Activated naive CD8-positive, alpha-beta T cell treated with anti-CD3 and anti-CD28 coated beads, Interleukin-2, amount 10 ng/mL, durations not matched to agents 7 days and 5 days (primary cell): ENCODE data around the gene LTB4R. TPM values are rescaled to one million over a fixed set of nuclear protein-coding genes. Genes with fewer than 3 reads are reported as not detected.

Experiments
- ATAC-seq: fragments of 150-1000 bp; cut with Tn5 transposase; one replicate; pipeline ENCODE4 v1.10.0; 2021; ENCODE audit warnings: low read depth, moderate library complexity
- POLR2A ChIA-PET: fragments of 350-600 bp; sonication (Branson Sonifier 250); formaldehyde crosslinking; loops from one replicate; lab custom pipeline; 2021; ENCODE audit warnings: antibody characterized with exemption; lab: Charles Lee
- DNase-seq: peaks from one replicate; pipeline ENCODE4 v3.0.0; 2021
- H3K27ac Mint-ChIP-seq: one replicate; pipeline ENCODE4 v1.8.0; 2022; ENCODE audit warnings: mild to moderate bottlenecking, mixed read lengths
- H3K27me3 Mint-ChIP-seq: one replicate; pipeline ENCODE4 v1.8.0; 2022; ENCODE audit warnings: mild to moderate bottlenecking, moderate library complexity, mixed read lengths
- H3K36me3 Mint-ChIP-seq: one replicate; pipeline ENCODE4 v1.8.0; 2021; ENCODE audit warnings: mild to moderate bottlenecking, mixed read lengths
- H3K4me1 Mint-ChIP-seq: one replicate; pipeline ENCODE4 v1.8.0; 2021; ENCODE audit warnings: mixed read lengths
- H3K4me3 Mint-ChIP-seq: one replicate; pipeline ENCODE4 v1.8.0; 2022; ENCODE audit warnings: mild to moderate bottlenecking, moderate library complexity, mixed read lengths
- H3K9me3 Mint-ChIP-seq: one replicate; pipeline ENCODE4 v1.8.0; 2021; ENCODE audit warnings: mixed read lengths
- total RNA-seq, 2 experiments: library from RNA; stranded (reverse); gene quantifications; one replicate each; pipeline ENCODE4 v1.2.3, GENCODE V29; 2021

The LTB4R gene
- total RNA-seq, 2 experiments from 2014 or later: 27.0 to 27.8 TPM

DNA sequence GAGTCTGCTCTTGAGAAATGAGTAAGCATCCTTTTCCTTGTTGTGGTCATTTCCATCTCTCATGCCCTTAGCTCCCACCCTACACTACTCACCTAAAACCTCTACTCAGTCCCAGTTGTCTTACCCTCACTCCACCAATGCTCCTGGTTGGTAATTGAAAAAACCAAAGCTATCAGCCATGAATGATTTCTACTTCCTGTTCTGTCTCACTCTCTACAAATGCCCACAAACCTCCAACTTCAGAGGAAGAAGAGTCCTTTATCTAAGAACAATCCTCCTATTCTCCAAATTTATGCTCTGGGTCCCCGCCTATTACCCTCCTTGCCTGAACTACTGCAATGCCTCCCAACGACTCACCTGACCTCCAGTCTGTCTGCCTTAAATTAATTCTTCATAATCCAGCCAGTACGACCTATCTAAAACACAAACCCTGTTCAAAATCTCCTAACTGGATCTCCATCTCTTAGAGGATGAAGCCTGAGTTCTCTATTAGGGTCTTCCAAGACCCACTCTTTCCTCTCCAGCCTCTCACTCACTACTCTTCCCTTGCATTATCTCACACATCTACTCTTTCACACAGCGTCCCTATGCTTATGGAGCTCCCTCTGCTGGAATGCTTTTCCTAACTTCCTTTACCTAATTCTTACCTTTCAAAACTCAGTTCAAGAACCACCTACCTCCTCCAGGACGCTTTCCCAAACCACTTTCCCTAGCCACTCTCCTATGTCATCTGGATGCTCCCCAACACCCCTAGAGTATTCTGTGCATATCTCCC, 13.9 kb upstream of the LTB4R start:
- peaks cover 24% of the 10 kb centered on the region for H3K36me3 Mint-ChIP-seq
- POLR2A ChIA-PET: interaction anchor here (1.0 to 6.6 kb wide), 11 partner anchors 11 to 161 kb away, joined by 3 to 76 read pairs (median 7); partner anchors contain the start of genes CHMP4A, CIDEB, LTB4R and LTB4R2
- H3K4me3 Mint-ChIP-seq: peak overlapping the region; percentile 65
- peak; percentile 12 for ATAC-seq
- no peaks in the 10 kb centered on the region for H3K27me3 Mint-ChIP-seq
- H3K4me1 Mint-ChIP-seq: peaks cover 41% of the 10 kb centered on the region
- peak overlapping the region; percentile 94 for H3K27ac Mint-ChIP-seq
- H3K9me3 Mint-ChIP-seq: no peaks in the 10 kb centered on the region
- DNase-seq: no peak

GRCh38 chr14:24298892-24299254, 12.4 kb upstream of the LTB4R start:
- Mint-ChIP-seq H3K4me3 (peak overlapping the region; percentile 94), H3K4me1 (peaks cover 41% of the 10 kb centered on the region), H3K27me3 (no peaks in the 10 kb centered on the region), H3K27ac (peak overlapping the region; percentile 95), H3K36me3 (peaks cover 21% of the 10 kb centered on the region), H3K9me3 (no peaks in the 10 kb centered on the region)
- DNase-seq (no peak), ATAC-seq (peak; percentile 6)
- POLR2A ChIA-PET: interaction anchor here (0.6 to 6.6 kb wide), 15 partner anchors 9 to 185 kb away, joined by 3 to 76 read pairs (median 8); partner anchors contain the start of genes CBLN3, DCAF11, IRF9 and KHNYN

- POLR2A ChIA-PET: interaction anchor here (0.7 to 6.6 kb wide), 18 partner anchors 9 to 185 kb away, joined by 3 to 76 read pairs (median 8); partner anchors contain the start of genes CBLN3, CHMP4A, DCAF11 and IRF9
- no peaks in the 10 kb centered on the region for H3K27me3 Mint-ChIP-seq
- ATAC-seq (peak; percentile 82), DNase-seq (peak; percentile 97)
- H3K27ac Mint-ChIP-seq: peak within 1 kb of the TSS; percentile 95
- peaks cover 41% of the 10 kb centered on the region for H3K4me1 Mint-ChIP-seq
- H3K9me3 Mint-ChIP-seq: no peaks in the 10 kb centered on the region
- peak within 1 kb of the TSS; percentile 94 for H3K4me3 Mint-ChIP-seq
- H3K36me3 Mint-ChIP-seq: peaks cover 25% of the 10 kb centered on the region
These were observed 11.8 kb upstream of the LTB4R start, which contains the start of the genes DHRS1 and NOP9 for GRCh38 chr14:24299255-24300191. TSS of gene DHRS1 (minus strand) at chr14:24299780. CDS start at chr14:24299106, 674 bp downstream. TSS of gene NOP9 (plus strand) at chr14:24299850. CDS start at chr14:24299955, 105 bp downstream.

DNA sequence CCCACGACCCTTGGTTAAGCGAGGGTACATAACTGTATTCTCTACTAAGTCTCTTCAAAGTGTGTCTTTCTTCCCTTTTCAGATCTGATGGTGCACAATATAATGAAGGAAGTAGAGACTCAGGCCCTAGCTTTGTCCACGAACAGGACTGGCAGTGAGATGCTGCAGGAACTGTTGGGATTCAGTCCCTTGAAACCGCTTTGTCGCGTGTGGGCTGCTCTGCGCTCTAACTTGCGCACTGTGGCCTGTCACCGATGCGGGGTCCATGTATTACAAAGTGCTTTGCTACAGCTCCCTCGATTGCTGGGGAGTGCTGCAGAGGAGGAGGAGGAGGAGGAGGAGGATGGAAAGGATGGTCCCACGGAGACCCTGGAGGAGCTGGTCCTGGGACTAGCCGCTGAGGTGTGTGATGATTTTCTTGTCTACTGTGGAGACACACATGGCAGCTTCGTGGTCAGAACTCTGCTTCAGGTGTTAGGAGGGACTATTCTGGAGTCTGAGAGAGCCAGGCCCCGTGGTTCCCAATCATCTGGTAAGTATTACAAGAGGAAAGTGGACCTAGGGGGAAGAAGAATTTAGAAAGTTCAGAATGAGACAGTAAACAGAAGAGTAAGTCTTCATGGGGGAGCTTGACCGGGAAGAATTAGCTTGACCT, 10.8 kb upstream of the LTB4R start:
- POLR2A ChIA-PET: interaction anchor here (0.7 to 6.6 kb wide), 15 partner anchors 10 to 186 kb away, joined by 3 to 76 read pairs (median 10); partner anchors contain the start of genes CBLN3, CHMP4A, DCAF11 and IRF9
- DNase-seq (no peak), ATAC-seq (no peak)
- Mint-ChIP-seq H3K27ac (peak overlapping the region; percentile 95), H3K27me3 (no peaks in the 10 kb centered on the region), H3K4me1 (peaks cover 41% of the 10 kb centered on the region), H3K36me3 (peaks cover 25% of the 10 kb centered on the region), H3K9me3 (no peaks in the 10 kb centered on the region), H3K4me3 (peak overlapping the region; percentile 94)

GRCh38 chr14:24304019-24304387, 7.3 kb upstream of the LTB4R start:
- Mint-ChIP-seq H3K27ac (no peak overlapping the region), H3K27me3 (no peaks in the 10 kb centered on the region), H3K9me3 (no peaks in the 10 kb centered on the region), H3K36me3 (peaks cover 25% of the 10 kb centered on the region), H3K4me1 (peaks cover 29% of the 10 kb centered on the region), H3K4me3 (no peak overlapping the region)
- POLR2A ChIA-PET: interaction anchor here (1.6 kb wide), 1 partner anchor 61 kb away, joined by 5 read pairs; the partner anchor contains the start of gene TINF2
- DNase-seq (no peak), ATAC-seq (no peak)

DNA sequence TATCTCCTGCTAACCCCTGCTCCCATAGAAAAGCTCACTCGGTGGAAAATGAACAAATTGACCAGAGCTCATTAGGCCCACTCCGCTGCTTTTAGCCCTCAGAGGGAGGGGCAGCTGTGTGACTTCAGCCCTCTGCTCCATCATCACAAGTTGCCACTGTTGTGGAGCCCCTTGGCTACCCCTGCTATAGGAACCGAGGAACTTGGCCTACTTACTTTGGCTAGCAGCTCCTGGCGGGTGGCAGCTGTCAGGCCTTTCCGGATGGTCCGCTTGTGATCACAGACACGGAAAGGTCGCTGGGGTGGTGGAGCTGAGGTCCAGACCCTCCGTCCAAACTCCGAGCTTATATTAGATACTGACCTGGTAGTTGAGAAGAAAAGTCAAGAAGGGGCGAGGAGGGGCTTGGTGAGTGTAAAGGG, 4.1 kb upstream of the LTB4R start:
- Mint-ChIP-seq H3K27ac (peak overlapping the region; percentile 65), H3K4me1 (peaks cover 33% of the 10 kb centered on the region)
- POLR2A ChIA-PET: interaction anchor here (3.0 to 5.7 kb wide), 2 partner anchors 36 to 65 kb away, joined by 13 to 32 read pairs; partner anchors contain the start of genes RABGGTA and TINF2

DNA sequence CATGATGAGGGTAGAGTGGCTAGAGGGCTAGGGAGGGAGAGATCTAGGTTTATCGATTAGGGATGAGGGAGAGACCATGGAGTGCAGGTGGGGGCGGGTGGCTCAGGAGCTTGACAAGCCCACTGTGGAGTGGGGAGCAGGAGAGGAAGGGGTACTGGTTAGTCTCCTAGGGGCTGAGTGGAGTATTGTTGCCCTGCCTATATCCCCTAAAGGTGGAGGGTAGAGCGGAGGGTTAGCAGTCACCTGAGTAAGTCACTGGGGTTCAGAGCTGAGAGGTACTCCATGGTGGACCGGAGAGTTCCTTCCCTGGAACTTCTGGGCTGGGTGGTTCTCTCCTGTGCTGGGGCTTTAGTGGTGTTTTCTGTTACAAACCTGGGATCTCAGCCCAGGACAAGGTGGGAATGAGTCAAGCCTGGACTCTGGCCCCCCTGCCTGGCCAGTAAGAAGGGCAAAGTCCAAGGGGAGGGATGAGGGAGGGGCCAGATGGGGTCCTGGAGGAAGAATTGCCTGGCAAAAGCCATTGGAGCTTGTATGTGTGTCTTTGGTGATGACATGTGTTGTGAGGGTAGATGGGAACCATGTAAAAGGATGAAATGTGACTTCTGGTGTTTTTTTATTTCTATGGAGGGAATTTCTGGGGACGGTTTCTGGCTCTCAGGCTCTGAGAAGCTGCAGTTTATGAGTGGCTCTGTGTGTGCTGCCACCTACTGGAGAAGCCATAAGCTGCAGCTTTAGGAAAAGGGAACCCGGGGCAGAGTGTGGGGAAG, 3.5 kb upstream of the LTB4R start, which contains the start of gene CIDEB:
TSS of gene CIDEB (minus strand) at position 403 of the 767 bp plus-strand sequence. CDS start at position 284, 119 bp downstream.
- DNase-seq: peak; percentile 53
- no peak for ATAC-seq
- POLR2A ChIA-PET: interaction anchor here (0.9 to 5.7 kb wide), 9 partner anchors 10 to 146 kb away, joined by 3 to 32 read pairs (median 5); partner anchors contain the start of genes CBLN3, IRF9, KHNYN and MDP1
- H3K4me1 Mint-ChIP-seq: peaks cover 39% of the 10 kb centered on the region
- H3K27ac Mint-ChIP-seq: peak within 1 kb of the TSS; percentile 65
- H3K27me3 Mint-ChIP-seq: no peaks in the 10 kb centered on the region
- peaks cover 30% of the 10 kb centered on the region for H3K36me3 Mint-ChIP-seq
- no peak within 1 kb of the TSS for H3K4me3 Mint-ChIP-seq
- H3K9me3 Mint-ChIP-seq: no peaks in the 10 kb centered on the region

More for the DNA sequence above, 4.1 kb upstream of the LTB4R start:
- Mint-ChIP-seq H3K36me3 (peaks cover 29% of the 10 kb centered on the region), H3K9me3 (no peaks in the 10 kb centered on the region), H3K4me3 (no peak overlapping the region), H3K27me3 (no peaks in the 10 kb centered on the region)
- ATAC-seq (no peak), DNase-seq (no peak)

GRCh38 chr14:24308342-24309124, 2.8 kb upstream of the LTB4R start:
- Mint-ChIP-seq H3K4me1 (peaks cover 47% of the 10 kb centered on the region), H3K27ac (no peak overlapping the region), H3K9me3 (no peaks in the 10 kb centered on the region), H3K36me3 (peaks cover 29% of the 10 kb centered on the region), H3K4me3 (no peak overlapping the region), H3K27me3 (no peaks in the 10 kb centered on the region)
- DNase-seq (no peak), ATAC-seq (no peak)
- POLR2A ChIA-PET: interaction anchor here (0.6 to 5.7 kb wide), 10 partner anchors 9 to 147 kb away, joined by 3 to 32 read pairs (median 4); partner anchors contain the start of genes CBLN3, DHRS1, IRF9 and KHNYN

DNA sequence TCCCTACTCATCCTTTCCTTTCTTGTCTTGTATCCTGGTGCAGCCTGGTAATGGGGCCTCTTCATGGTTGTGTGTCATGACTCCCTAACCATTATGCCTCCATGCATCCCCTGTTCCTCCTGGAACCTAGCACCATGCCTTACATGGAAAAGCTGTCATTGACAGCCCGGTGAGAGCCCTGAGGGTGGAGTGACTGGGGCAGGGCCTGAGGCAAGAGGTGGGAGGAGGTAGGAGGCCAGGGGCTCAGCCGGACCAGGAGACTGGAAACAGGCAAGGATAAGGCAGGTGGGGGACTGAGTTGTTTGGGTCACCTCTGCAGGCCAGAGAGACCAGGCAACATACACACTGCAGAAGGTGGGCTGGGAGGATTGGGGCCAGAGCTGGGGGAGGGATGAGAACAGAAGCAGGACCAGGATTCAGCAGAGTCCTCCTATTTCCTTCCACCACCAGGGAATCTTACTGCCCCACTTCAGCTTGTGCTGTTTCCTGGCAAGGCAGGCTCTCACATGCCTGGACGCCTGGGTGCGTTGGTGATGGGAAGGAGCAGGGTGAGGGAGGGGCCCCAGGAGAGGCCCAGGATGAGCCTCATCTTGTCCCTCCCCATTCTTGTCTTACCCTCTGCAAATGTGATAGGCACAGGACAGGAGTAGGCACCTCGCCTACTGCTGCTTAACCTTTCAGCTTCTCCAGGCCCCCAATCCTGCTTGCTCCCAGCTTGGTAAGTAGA, 1.6 kb upstream of the LTB4R start, which contains the start of gene LTB4R2:
TSS of gene LTB4R2 (plus strand) at position 603 of the 727 bp plus-strand sequence. CDS start 525 bp downstream, outside the sequence.
- no peaks in the 10 kb centered on the region for H3K27me3 Mint-ChIP-seq
- peak within 1 kb of the TSS; percentile 82 for H3K27ac Mint-ChIP-seq
- peak within 1 kb of the TSS; percentile 84 for H3K4me3 Mint-ChIP-seq
- H3K4me1 Mint-ChIP-seq: peaks cover 58% of the 10 kb centered on the region
- ATAC-seq: no peak
- no peak for DNase-seq
- POLR2A ChIA-PET: interaction anchor here (0.6 to 5.7 kb wide), 15 partner anchors 9 to 149 kb away, joined by 3 to 43 read pairs (median 6); partner anchors contain the start of genes ADCY4, CBLN3, DHRS1 and IRF9
- no peaks in the 10 kb centered on the region for H3K9me3 Mint-ChIP-seq
- H3K36me3 Mint-ChIP-seq: peaks cover 28% of the 10 kb centered on the region

- H3K4me1 Mint-ChIP-seq: peaks cover 62% of the 10 kb centered on the region
- peak overlapping the region; percentile 82 for H3K27ac Mint-ChIP-seq
- H3K9me3 Mint-ChIP-seq: no peaks in the 10 kb centered on the region
- H3K4me3 Mint-ChIP-seq: peak overlapping the region; percentile 84
- H3K27me3 Mint-ChIP-seq: no peaks in the 10 kb centered on the region
- POLR2A ChIA-PET: interaction anchor here (0.7 to 5.7 kb wide), 14 partner anchors 8 to 149 kb away, joined by 3 to 43 read pairs (median 6); partner anchors contain the start of genes ADCY4, CBLN3, DHRS1 and IRF9
- no peak for ATAC-seq
- no peak for DNase-seq
- H3K36me3 Mint-ChIP-seq: peaks cover 26% of the 10 kb centered on the region
These were observed 1.0 kb upstream of the LTB4R start for GRCh38 chr14:24310265-24310645.
